ENCODE measurements around the gene TGFBR1.

TGFBR1 gene

DNA sequence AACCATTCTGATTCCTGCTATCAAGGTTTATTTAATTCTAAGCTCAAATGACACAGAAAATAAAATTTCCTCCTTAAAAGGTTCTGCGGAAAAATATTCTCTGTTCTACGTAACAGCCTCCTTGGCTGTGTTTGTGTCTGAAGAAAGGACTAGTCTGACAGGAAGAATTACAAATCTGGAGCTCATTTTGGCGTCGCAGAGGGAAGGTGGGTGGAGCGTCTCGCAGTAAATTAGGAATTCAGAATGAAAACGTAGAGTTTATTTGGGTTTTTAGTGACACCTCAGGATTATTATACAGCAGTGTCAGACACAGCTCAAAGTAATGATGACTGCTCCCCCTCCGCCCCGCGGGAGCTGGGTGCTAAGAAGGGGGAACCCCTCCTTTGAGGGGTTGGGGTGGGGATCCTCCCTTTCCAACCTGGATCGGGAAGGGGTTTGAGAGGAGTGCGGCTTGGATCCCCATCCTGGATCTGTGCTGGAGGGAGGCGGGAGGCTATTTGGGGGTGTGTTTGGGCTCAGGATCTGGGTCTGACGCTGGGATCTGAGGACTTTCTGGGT lies 933 bp upstream of the TGFBR1 start:
- Histone ChIP-seq H3K9me3 (ENCODE audit: low read length) (no peaks in the 10 kb centered on the region), H3K4me1 (ENCODE audit: insufficient read depth, low read length) (peaks cover 33% of the 10 kb centered on the region), H3K36me3 (ENCODE audit: insufficient read depth, low read length) (peaks cover 3% of the 10 kb centered on the region), H2AFZ (ENCODE audit: low read depth, low read length) (peak overlapping the region; percentile 73), H3K27me3 (ENCODE audit: insufficient read depth, low read length) (no peaks in the 10 kb centered on the region), H3K4me3 (ENCODE audit: low read length) (peak overlapping the region; percentile 57)

DNA sequence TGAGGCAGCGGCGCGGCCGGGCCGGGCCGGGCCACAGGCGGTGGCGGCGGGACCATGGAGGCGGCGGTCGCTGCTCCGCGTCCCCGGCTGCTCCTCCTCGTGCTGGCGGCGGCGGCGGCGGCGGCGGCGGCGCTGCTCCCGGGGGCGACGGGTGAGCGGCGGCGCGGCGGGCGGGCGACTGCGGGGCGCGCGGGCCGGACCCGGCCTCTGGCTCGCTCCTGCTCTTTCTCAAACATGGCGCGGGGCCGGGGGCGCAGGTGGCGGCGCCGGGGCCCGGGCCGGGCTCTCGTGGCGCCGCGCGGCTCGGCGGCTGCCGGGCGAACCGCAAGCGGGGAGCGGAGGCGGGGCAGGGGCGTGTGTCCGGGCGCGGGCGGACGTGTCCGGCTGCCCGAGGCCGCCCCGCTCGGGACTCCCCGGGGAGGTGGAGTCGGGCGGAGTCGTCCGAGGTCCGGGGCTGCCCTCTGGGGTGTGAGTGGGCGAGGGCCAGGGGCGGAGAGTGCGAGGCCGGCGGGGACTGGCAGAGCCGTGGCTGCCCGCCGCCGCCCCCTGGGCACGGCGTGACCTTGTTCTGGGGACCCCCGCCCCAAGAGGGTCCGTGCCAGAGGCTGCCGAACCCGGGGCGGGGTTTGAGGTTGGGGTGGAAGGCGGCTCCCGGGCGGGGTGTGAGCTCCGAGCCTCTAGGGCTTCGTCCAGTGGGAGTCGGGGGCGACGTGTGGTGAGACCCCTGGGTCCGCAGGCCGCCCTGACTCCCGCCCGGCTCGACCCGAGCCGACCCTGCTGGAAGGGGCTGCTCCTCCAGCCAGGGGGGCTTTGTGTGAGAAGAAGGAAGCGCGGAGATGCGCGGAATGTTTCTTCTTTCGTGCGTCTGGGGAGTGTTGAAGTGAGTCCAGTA lies 485 bp downstream of the TGFBR1 start:
- peak overlapping the region; percentile 78 for H2AFZ ChIP-seq (ENCODE audit: low read depth, low read length)
- no peaks in the 10 kb centered on the region for H3K27me3 ChIP-seq (ENCODE audit: insufficient read depth, low read length)
- no peaks in the 10 kb centered on the region for H3K9me3 ChIP-seq (ENCODE audit: low read length)
- H3K4me3 ChIP-seq (ENCODE audit: low read length), result peak overlapping the region; percentile 51
- H3K4me1 ChIP-seq (ENCODE audit: insufficient read depth, low read length), result peaks cover 33% of the 10 kb centered on the region
- H3K36me3 ChIP-seq (ENCODE audit: insufficient read depth, low read length), result peaks cover 3% of the 10 kb centered on the region

DNA sequence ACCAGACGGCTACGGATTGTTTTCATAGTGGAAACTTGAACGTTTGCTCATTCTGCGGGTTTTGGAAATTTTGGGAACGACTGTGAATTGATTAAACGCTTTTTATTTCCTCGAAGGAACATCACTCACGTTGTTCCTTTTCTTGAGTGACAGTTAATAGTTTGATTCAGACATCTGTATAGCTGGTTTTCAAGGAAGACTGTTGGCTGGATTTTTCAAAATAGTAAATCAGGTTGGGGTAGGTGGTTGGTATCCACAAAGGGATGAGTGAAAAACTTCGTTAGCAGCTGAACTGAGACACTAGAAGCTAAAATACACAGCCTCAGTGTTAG lies 1.1 kb downstream of the TGFBR1 start:
- H3K4me1 ChIP-seq (ENCODE audit: insufficient read depth, low read length), result peaks cover 33% of the 10 kb centered on the region
- peaks cover 5% of the 10 kb centered on the region for H3K36me3 ChIP-seq (ENCODE audit: insufficient read depth, low read length)
- H2AFZ ChIP-seq (ENCODE audit: low read depth, low read length), result no peak overlapping the region
- no peaks in the 10 kb centered on the region for H3K9me3 ChIP-seq (ENCODE audit: low read length)
- no peaks in the 10 kb centered on the region for H3K27me3 ChIP-seq (ENCODE audit: insufficient read depth, low read length)
- H3K4me3 ChIP-seq (ENCODE audit: low read length), result peak overlapping the region; percentile 51

DNA sequence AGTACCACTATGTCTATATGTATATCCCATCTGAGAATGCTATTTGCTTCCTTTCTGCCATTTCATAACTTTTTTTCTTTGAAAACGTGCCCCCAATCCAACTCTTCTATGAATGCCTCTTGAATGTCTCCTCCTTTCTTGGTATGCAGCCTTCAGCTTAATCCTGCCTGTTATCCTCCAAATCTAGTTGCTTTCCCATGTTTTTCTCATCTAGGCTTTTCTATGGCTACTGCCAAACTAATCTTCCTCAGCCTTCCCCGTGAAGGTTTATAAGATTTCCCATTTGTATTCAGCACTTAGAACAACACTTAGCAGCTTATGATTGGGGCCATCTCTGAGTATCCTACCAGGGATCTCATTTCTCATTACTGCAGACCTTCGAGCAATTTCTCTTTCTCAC lies 2.5 kb downstream of the TGFBR1 start:
- Histone ChIP-seq H3K36me3 (ENCODE audit: insufficient read depth, low read length) (peaks cover 5% of the 10 kb centered on the region), H3K9me3 (ENCODE audit: low read length) (no peaks in the 10 kb centered on the region), H3K4me1 (ENCODE audit: insufficient read depth, low read length) (peaks cover 33% of the 10 kb centered on the region), H3K27me3 (ENCODE audit: insufficient read depth, low read length) (no peaks in the 10 kb centered on the region), H2AFZ (ENCODE audit: low read depth, low read length) (no peak overlapping the region), H3K4me3 (ENCODE audit: low read length) (no peak overlapping the region)

DNA sequence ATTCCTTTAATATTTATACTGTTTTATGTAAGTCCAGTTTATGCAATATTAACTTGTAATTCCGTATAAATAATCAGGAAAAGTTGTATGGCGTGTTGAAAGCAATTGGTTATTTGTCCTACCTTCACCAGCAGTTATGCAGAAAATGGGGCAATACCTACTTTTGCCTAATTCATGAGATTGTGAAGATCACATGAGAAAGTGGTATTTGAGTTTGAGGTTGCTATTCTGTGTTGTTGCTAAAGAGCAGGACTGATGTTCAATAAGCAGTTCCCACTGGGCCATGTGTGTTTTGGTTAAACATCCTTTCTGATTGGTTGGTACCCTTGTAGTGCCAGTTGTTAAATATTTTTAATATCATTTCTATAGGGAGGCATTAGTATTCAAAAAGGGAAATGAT lies 3.2 kb downstream of the TGFBR1 start:
- peaks cover 33% of the 10 kb centered on the region for H3K4me1 ChIP-seq (ENCODE audit: insufficient read depth, low read length)
- no peaks in the 10 kb centered on the region for H3K9me3 ChIP-seq (ENCODE audit: low read length)
- no peak overlapping the region for H2AFZ ChIP-seq (ENCODE audit: low read depth, low read length)
- peaks cover 5% of the 10 kb centered on the region for H3K36me3 ChIP-seq (ENCODE audit: insufficient read depth, low read length)
- no peaks in the 10 kb centered on the region for H3K27me3 ChIP-seq (ENCODE audit: insufficient read depth, low read length)
- H3K4me3 ChIP-seq (ENCODE audit: low read length), result no peak overlapping the region

DNA sequence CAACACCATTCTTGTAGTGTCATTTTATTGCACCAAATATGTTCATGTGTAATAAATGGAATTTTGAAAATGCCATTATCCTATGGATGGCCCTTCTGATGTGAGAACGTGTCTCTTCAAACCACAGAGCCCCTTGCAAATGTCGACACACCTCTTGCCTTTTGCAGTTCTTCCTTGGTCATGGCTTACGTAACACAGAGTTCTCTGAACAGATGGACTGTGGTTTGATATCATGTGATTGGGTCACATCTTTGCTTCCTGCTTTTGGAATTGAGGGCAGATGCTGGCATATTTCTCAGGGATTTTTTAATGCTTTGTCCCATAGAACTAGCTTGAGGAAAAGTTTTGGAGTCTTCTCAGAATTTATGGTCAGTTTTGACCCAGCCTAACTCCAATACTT lies 4.6 kb downstream of the TGFBR1 start:
- peaks cover 23% of the 10 kb centered on the region for H3K4me1 ChIP-seq (ENCODE audit: insufficient read depth, low read length)

DNA sequence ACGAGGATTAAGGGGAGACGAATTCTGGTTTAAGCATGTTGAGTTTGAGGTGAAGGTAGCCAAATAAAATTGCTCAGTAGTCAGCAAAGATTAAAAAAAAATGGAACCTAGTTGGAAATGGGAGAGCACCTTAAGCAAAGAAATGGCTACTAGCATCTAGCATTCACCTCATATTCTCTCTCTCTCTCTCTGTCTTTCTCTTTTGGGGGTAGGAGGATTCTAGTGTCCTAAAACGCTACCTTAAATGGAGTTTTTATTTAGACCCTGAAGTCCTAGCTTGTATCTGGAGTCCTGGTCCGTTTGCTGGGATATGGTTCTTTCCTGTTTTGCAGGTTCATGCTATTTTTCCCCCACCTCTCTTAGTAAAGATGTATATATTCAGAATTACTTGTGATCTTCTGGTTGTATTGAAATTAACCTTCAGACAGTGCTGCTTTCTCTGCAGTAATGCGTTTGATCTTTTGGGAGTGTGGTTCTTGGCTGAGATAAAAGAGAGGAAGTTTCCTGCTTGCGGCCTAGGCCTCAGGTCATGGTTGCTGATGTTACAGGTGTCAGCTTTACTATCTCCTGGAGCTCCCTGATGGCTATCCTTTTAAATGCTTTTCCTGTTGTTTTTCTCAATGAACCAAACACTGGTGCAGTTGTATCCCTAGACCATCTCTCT lies 8.0 kb downstream of the TGFBR1 start:
- Histone ChIP-seq H3K27me3 (ENCODE audit: insufficient read depth, low read length) (no peaks in the 10 kb centered on the region), H3K4me1 (ENCODE audit: insufficient read depth, low read length) (peaks cover 12% of the 10 kb centered on the region), H3K4me3 (ENCODE audit: low read length) (no peak overlapping the region), H3K36me3 (ENCODE audit: insufficient read depth, low read length) (peaks cover 2% of the 10 kb centered on the region), H2AFZ (ENCODE audit: low read depth, low read length) (no peak overlapping the region), H3K9me3 (ENCODE audit: low read length) (no peaks in the 10 kb centered on the region)

More for the DNA sequence above, 4.6 kb downstream of the TGFBR1 start:
- peaks cover 5% of the 10 kb centered on the region for H3K36me3 ChIP-seq (ENCODE audit: insufficient read depth, low read length)
- H3K4me3 ChIP-seq (ENCODE audit: low read length), result no peak overlapping the region
- no peak overlapping the region for H2AFZ ChIP-seq (ENCODE audit: low read depth, low read length)
- H3K9me3 ChIP-seq (ENCODE audit: low read length), result no peaks in the 10 kb centered on the region
- no peaks in the 10 kb centered on the region for H3K27me3 ChIP-seq (ENCODE audit: insufficient read depth, low read length)

DNA sequence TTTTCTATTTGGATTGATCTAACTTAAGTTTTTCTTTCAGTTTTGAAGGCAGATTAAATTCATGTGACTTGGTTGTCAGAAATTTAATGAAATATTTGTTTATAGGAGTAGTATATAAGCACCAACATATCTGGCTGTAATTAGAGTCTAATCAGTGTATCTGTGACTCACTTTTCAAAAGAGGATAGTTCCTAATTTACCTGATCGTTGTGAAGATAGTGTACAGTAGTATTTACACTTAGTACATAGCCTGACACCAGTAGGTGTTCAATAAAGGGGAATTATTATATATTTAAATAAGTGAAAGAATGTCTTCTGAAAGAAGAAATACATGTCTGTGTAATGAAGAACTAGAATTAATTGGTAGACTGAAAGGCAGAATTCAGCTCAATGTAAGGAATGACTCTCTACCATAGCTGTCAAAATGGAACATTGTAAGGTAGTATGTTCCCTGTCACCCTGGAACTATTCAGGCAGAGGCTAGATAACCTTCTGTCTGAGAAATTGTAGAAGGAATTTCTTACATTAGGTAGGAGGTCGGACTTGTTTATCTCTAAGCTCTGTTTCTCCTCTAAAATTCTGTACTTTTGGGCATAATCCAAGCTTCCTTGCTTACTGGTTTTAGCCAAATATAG lies 8.6 kb downstream of the TGFBR1 start:
- H3K36me3 ChIP-seq (ENCODE audit: insufficient read depth, low read length), result peaks cover 2% of the 10 kb centered on the region
- H2AFZ ChIP-seq (ENCODE audit: low read depth, low read length), result no peak overlapping the region
- no peak overlapping the region for H3K4me3 ChIP-seq (ENCODE audit: low read length)
- peaks cover 10% of the 10 kb centered on the region for H3K4me1 ChIP-seq (ENCODE audit: insufficient read depth, low read length)
- no peaks in the 10 kb centered on the region for H3K27me3 ChIP-seq (ENCODE audit: insufficient read depth, low read length)
- no peaks in the 10 kb centered on the region for H3K9me3 ChIP-seq (ENCODE audit: low read length)

DNA sequence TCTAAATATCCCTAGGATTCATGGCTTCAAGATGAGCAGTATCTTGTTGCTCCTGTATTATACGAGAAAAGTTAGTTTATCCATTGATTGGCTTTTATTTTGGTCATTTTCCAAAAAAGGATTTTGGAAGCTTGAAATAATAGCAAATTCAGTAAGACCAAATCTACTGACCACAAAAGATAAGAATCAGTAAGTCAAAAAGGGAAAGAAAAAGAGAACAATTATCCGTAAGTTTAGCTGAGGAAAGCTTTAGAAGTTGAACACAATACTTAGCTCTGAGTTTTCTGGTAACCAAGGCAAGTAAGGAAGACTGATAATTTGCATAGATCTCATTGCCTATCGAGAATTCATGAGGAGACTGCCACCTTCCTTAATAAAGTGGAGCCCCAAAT lies 9.1 kb downstream of the TGFBR1 start:
- Histone ChIP-seq H3K36me3 (ENCODE audit: insufficient read depth, low read length) (peaks cover 2% of the 10 kb centered on the region), H3K9me3 (ENCODE audit: low read length) (no peaks in the 10 kb centered on the region), H3K4me3 (ENCODE audit: low read length) (no peak overlapping the region), H3K4me1 (ENCODE audit: insufficient read depth, low read length) (peaks cover 10% of the 10 kb centered on the region), H2AFZ (ENCODE audit: low read depth, low read length) (no peak overlapping the region), H3K27me3 (ENCODE audit: insufficient read depth, low read length) (no peaks in the 10 kb centered on the region)

DNA sequence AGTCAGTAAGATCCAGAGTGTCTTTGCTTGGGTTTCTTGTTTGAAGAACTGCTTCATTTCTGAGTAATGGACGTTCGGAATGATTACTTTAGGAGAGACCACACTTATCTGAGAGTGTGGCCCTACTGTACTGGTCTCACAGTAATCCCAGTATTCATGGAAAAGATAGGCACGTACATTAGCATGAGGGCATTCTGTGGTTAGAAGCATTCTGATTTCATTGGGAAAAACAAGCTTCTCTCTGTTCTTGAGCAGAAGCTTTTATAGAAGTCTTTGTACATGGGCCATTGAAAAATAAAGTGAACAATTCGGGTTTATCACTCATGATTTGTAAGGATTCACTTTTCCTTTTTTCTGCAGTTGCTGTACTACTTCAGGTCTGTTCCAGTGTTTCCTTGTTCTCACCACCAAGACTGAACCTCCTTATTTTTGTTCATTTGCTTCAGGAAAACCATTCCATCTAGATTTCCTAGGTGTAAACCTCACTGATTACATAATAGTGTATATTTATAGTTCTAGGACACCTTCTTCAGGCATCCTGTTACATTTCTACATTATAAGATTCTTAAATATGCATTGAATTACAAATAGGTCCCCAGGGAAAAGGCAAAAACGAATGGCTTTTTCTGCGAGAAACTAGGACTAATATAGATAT lies 10.1 kb downstream of the TGFBR1 start:
- Histone ChIP-seq H2AFZ (ENCODE audit: low read depth, low read length) (no peak overlapping the region), H3K27me3 (ENCODE audit: insufficient read depth, low read length) (no peaks in the 10 kb centered on the region), H3K4me3 (ENCODE audit: low read length) (no peak overlapping the region), H3K36me3 (ENCODE audit: insufficient read depth, low read length) (peaks cover 2% of the 10 kb centered on the region), H3K4me1 (ENCODE audit: insufficient read depth, low read length) (peaks cover 10% of the 10 kb centered on the region), H3K9me3 (ENCODE audit: low read length) (no peaks in the 10 kb centered on the region)

DNA sequence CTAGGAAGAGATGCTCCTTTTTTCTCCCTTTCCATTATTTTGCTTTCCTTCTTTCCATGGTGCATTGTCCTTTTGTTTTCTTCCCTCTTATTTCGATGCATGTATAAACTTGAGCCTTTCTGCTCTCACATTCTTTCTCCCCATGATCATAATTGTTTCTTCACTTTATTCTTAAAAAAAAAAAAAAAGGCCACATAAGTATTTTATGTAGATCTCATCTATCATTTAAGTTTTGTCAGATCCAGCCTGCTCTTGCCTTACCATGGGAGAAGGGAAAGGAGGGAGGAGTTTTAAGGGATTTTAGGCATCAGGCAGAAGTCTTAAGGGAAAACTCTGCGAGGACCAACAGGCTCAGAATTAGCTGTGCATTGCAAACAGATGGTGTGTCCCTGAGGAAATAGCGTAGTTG lies 11.1 kb downstream of the TGFBR1 start:
- Histone ChIP-seq H3K27me3 (ENCODE audit: insufficient read depth, low read length) (no peaks in the 10 kb centered on the region), H2AFZ (ENCODE audit: low read depth, low read length) (no peak overlapping the region), H3K4me3 (ENCODE audit: low read length) (no peak overlapping the region), H3K36me3 (ENCODE audit: insufficient read depth, low read length) (no peaks in the 10 kb centered on the region), H3K9me3 (ENCODE audit: low read length) (no peaks in the 10 kb centered on the region), H3K4me1 (ENCODE audit: insufficient read depth, low read length) (peaks cover 10% of the 10 kb centered on the region)

DNA sequence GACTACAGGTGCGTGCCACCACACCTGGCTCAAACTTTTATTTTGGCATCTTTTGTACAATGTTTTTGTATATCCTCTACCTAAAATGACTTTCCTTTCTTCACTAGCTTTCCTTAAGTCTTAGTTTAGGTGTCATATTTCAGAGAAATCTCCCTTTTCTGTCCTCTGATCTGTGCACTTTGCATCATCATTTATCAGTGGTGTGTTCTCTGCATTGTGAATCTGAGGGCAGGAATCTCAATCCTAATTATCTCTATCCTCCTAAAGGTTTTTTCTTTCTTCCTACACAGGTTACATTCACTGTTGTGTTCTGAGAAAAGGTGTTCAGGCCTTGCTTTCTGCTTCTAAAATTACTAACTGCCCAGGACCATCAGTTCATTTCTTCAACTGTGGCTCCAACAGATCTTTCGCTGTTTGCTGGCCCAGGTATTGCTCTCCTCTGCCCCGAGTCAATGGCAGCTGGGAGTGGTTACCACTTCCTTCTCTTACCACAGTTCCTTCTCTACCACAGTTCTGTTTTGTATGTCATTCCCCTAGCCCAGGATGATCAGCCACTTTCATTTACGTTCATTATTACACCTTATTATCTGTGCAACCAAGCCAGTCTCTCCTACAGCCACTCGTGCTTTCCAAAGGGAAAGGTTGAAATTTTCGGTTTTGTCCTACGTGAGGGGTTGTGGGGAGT lies 14.0 kb downstream of the TGFBR1 start:
- H3K4me3 ChIP-seq (ENCODE audit: low read length), result no peak overlapping the region
- no peaks in the 10 kb centered on the region for H3K9me3 ChIP-seq (ENCODE audit: low read length)
- no peaks in the 10 kb centered on the region for H3K36me3 ChIP-seq (ENCODE audit: insufficient read depth, low read length)
- H2AFZ ChIP-seq (ENCODE audit: low read depth, low read length), result no peak overlapping the region
- H3K27me3 ChIP-seq (ENCODE audit: insufficient read depth, low read length), result no peaks in the 10 kb centered on the region
- H3K4me1 ChIP-seq (ENCODE audit: insufficient read depth, low read length), result peaks cover 10% of the 10 kb centered on the region
